HT1080 (cell line): Measurements from ENCODE around the gene CD8B2. TPM values are rescaled to one million over a fixed set of nuclear protein-coding genes. Genes with fewer than 3 reads are reported as not detected.
"Not testable (repeated sequence)": the region's sequence is repeated elsewhere in the genome, so short reads cannot be mapped to it uniquely, and the experiment has no call there.

Experiments used
- DNase-seq: peaks from one replicate; pipeline ENCODE4 v3.0.0-alpha.2; 2015; ENCODE audit warnings: low read depth
- total RNA-seq: library from RNA; depleted of rRNA; stranded (reverse); fragments of >200 nt; shearing (Covaris generic); gene quantifications from 2 replicates; pipeline ENCODE4 v1.2.3, GENCODE V29; 2014; rRNA removed

Gene CD8B2
- total RNA-seq, 1 experiment from 2014 or later = not detected

DNA sequence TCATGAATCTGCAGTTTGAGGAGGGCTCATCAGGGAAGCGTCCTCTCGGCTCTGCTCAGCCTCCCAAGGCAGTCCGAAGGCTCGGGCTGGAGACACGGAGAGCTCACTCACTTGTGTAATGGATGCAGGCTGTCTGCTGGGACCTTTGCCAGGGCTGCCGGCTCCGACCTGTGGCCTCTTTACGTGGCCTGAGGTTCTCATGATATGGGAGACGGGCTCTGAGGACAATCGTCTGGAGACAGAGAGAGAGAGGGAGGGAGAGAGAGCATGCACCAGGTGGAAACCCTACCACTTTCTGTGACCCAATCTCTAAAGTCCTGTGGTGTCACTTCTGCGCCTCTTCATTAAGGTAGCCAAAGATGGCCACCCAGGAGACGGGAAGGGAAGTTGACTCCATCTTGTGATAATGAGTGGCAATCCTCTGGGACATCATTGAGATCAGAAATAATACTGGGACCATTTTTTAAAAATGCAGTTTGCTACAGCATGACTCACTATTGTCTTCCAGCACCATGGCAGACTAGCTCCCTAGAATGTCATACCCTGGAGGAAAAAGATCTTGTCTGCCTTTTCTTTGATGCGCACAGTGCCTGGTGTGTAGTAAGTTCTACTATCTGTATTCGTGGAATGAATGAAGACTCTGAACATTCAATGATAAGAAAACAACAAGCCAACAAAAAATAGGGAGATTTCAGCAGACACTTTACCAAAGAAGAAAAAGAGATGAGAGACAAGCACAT, 60.2 kb downstream of the CD8B2 start:
- DNase-seq = no peak

DNA sequence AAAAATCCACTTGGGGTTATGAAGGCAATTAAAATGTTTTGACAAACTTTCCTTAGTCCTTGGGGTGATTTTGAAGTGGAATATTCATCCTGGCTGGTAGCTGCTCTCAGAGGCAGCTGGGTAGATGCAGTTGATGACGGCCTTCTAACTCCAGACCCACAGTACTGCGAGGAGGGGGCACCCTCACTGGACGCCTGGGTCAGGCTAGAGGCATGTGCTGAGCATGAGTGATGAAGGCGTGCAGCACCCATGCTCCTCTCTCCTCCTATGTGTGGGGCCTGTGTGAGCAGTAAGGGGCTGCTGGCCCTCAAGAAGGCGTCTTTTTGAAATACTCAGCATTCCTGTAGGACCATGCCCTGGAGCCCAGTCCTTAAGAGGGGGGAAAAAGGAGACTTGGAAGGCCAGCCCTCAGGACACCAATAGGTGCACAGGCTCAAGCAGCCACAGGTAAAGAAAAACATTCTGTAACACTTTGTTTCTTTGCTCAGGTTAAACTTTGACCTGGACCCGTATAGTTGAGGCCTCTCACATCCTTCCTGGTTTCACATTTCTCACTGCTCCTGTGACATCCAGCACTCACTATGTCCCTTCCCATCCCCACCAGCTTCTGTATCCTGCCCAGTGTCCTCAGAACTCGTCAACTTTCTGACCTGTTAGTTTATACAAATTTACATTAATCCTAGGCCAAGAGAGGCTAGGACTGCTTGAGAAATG, 64.4 kb downstream of the CD8B2 start:
- no peak for DNase-seq

DNA sequence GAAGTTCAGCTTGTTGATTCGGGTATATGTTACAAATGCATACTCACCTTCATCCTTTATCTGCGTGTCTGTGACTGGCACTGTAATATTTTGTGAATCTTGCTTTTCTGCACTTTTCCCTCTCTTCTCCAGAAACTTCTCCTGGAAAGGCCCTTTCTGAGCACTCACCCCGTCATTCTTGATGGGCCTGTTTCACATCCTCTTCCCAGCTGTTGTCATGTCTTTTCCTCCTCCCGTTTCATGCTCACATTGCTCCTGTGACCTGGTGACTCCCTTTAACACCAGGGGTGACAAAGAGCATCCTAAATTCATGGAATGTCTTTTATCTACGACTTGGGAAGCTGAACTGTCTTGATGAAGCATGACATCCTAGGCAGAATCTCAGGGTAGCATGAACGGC, 65.8 kb downstream of the CD8B2 start:
- DNase-seq = no peak

DNA sequence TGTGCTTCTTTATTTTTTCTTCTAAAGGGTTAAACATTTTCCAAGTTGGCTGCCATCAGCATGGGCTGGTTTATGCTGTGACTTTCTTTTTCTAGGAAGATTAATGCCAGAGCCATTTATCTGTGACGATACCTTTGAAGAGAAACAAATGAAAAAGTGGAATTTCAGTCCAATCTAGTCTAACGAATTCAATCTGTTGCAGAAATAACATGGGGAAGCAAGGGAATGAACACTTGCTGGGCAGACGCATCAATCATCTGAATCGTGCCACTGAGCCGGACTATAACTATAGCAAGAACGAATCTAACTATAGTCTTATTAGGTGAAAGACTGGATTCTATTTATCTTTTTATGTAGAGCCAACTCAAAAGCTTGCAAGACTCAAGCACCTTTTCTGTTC, 66.2 kb downstream of the CD8B2 start:
- no peak for DNase-seq

GRCh38 chr2:106554411-106554810, 67.2 kb downstream of the CD8B2 start:
- DNase-seq = no peak

DNA sequence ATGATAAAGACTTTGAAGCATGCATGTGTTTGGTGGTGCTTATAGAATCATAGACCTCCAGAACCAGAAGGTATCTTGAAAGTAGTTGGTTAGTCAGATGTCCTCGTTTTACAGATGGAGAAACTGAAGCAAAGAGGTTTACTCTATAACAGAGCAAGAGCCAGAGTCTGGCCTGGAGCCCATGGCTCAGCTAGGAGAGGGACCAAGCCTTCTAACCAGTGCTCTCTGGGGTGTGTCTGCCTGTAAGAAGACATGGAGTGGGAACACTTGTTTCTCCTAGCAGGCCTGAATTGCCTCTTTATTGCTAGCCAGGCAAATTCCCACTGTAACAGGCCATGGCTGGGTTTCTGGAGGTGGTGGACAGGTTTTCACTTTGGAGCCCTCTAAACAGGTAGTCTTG, 67.9 kb downstream of the CD8B2 start:
- no peak for DNase-seq

DNA sequence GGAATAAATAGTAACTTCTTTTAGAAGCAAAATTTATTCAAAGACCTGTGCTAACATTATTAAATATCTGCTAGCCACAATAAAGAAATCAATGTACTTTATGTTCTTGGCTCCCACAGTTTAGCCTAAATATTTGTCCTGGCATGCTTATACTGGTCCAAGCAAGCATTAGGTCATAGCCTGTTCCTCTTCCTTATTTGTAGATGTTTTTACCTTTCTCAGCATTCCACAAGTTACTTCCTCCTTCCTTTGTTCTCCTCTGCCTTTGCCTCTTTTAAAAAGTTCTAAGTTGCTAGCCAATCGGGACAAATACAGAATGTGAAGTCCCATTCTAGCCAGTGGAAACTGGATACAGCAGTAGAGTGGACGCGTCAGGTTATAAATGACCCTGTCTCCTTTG, 72.6 kb downstream of the CD8B2 start:
- not testable (repeated sequence) for DNase-seq

DNA sequence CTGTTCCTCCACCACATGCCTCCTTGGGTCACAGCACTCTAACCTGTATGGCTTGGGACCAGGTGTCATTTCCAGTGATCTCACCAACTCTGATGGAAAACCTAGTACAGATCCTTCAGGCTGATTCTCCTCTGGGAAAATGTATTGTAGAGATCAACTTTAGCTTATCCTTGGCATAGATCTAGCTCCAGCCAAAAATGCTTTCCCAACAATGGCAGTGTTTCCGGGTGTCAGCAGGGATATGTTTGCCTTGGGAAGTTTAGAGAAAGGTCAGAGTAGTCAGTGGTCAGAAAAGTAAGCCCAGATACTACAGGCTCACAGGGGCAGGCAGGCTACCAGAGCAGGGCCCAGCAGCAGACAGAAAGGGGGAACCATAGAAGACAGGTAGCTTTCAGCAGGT, 73.6 kb downstream of the CD8B2 start:
- DNase-seq = no peak

DNA sequence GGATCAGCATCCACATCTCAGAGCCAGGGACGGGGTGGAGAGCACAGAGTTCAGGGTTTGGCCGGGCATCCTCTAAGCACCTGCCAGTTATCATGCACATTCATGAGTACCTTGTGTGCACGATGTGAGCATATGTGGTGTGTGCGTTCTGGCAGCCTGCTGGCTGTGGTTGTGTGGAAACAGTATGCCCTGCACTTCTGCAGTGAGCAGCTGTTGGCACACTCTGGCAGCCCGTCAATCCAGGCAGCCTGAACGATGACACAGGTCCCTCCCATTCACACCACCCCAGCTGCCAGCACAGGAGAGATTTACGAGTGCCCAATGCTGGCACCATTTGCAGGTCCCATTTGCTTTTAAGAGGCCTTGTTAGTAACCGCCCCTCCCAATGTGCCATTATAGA, 74.2 kb downstream of the CD8B2 start:
- DNase-seq = no peak

DNA sequence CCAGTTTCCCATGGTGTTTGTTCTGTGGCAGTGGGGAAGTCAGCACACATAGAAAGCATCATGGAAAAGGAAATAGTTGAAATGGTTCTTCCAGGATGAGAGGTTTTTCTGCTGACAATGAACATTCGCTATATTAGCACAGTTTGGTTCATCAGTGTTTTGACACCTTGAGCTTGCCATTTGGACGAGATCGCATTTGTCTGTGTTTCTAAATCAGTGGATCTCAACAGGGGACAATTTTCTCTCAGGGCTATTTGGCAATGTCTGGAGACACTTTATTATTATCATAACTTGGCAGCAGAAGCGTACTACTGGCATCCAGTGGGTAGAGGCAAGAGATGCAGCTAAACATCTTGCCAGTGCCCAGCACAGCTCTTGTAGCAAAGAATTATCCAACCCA, 74.6 kb downstream of the CD8B2 start:
- DNase-seq = no peak

- no peak for DNase-seq
Measured at GRCh38 chr2:106562268-106563186, 75.4 kb downstream of the CD8B2 start.

- no peak for DNase-seq
Measured at GRCh38 chr2:106563195-106563594, 76.0 kb downstream of the CD8B2 start.

DNA sequence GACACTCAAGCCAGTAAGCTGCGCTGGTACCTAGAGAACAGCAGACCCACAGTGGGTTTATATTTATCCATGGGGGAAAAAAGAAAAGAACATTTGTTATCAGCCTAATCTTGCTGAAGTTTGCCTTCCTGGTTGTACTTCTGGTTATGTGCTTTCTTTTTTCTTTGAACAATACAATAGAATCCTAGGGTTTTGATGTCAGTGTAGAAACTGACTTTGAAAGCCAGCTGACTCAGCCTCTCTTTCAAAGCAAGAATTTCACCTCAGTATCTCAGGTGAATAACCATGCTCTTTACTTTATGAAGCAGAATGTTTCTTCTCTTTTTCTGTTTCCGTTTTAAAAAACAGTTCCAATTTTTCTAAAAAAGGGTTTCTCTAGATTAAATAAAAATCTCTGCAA, 78.4 kb downstream of the CD8B2 start:
- no peak for DNase-seq

- peak; percentile 12 for DNase-seq
Measured at GRCh38 chr2:106566050-106566449, 78.9 kb downstream of the CD8B2 start.

GRCh38 chr2:106566484-106566883, 79.3 kb downstream of the CD8B2 start:
- not testable (repeated sequence) for DNase-seq

DNA sequence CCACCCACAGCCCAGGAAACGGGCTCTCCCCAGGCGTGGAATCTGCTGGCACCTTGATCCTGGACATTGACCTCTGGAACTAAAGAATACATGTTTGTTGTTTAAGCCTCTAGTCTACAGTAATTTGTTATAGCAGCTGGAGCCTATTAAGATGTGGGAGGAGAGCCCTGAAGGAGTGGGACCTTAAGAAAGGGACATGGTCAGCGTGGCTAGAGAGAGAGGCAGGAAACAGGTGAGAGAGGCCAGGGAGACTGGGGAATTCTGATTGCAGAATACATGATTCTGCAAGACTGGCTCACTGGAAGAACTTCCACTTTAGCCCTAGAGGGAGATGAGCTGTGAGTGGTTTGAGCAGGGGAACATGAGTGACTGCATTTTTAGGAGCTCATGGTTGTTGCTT, 83.2 kb downstream of the CD8B2 start:
- DNase-seq = no peak

Other genes with a start within 250 kb of the CD8B2 start
- gene RGPD3, start 19.0 kb upstream of the CD8B2 start, total RNA-seq = 0.03 TPM in 2 replicates